ENCODE results near the gene ARID2.

The ARID2 gene

GRCh38 chr12:45721369-45721768 is 8.1 kb upstream of the ARID2 start:
- DNase-seq, result no peak

- no peak for DNase-seq
These were observed 7.6 kb upstream of the ARID2 start for GRCh38 chr12:45721954-45722353.

- DNase-seq, result no peak
These were observed 3.6 kb upstream of the ARID2 start for GRCh38 chr12:45725631-45726602.

- DNase-seq, result peak; percentile 28
These were observed 2.8 kb upstream of the ARID2 start for GRCh38 chr12:45726603-45727300.

- peak; percentile 85 for DNase-seq
These were observed 2.1 kb upstream of the ARID2 start for GRCh38 chr12:45727301-45727979.

GRCh38 chr12:45727980-45728629 is 1.4 kb upstream of the ARID2 start:
- DNase-seq, result no peak

- peak; percentile 96 for DNase-seq
These were observed 775 bp upstream of the ARID2 start for GRCh38 chr12:45728630-45729232.

GRCh38 chr12:45730084-45730347 is 510 bp downstream of the ARID2 start:
- peak; percentile 51 for DNase-seq

- peak; percentile 59 for DNase-seq
These were observed 1.1 kb downstream of the ARID2 start for GRCh38 chr12:45730348-45731189.

GRCh38 chr12:45731190-45731775 is 1.8 kb downstream of the ARID2 start:
- no peak for DNase-seq

- DNase-seq, result no peak
These were observed 2.7 kb downstream of the ARID2 start for GRCh38 chr12:45732250-45732649.

GRCh38 chr12:45732936-45733335 is 3.4 kb downstream of the ARID2 start:
- no peak for DNase-seq

GRCh38 chr12:45737638-45738037 is 8.1 kb downstream of the ARID2 start:
- no peak for DNase-seq

- DNase-seq, result no peak
These were observed 13.1 kb downstream of the ARID2 start for GRCh38 chr12:45742590-45742989.

GRCh38 chr12:45743247-45743646 is 13.7 kb downstream of the ARID2 start:
- DNase-seq, result no peak

- no peak for DNase-seq
These were observed 16.4 kb downstream of the ARID2 start for GRCh38 chr12:45745861-45746277.

GRCh38 chr12:45756666-45757065 is 27.2 kb downstream of the ARID2 start:
- no peak for DNase-seq

- DNase-seq, result no peak
These were observed 27.7 kb downstream of the ARID2 start for GRCh38 chr12:45757172-45757571.

- DNase-seq, result no peak
These were observed 30.8 kb downstream of the ARID2 start for GRCh38 chr12:45760333-45760732.

- DNase-seq, result no peak
These were observed 32.9 kb downstream of the ARID2 start for GRCh38 chr12:45762185-45763110.
